NCI-H1436 treated with DMSO at 0.1 percent for 48 hours (cell line): ENCODE data around the gene SNW1.
"Not testable (repeated sequence)": the region's sequence is repeated elsewhere in the genome, so short reads cannot be mapped to it uniquely, and the experiment has no call there.

Experiments
- DNase-seq: peaks from one replicate; lab custom pipeline; 2025; lab: John Stamatoyannopoulos, UW

SNW1 gene

DNA sequence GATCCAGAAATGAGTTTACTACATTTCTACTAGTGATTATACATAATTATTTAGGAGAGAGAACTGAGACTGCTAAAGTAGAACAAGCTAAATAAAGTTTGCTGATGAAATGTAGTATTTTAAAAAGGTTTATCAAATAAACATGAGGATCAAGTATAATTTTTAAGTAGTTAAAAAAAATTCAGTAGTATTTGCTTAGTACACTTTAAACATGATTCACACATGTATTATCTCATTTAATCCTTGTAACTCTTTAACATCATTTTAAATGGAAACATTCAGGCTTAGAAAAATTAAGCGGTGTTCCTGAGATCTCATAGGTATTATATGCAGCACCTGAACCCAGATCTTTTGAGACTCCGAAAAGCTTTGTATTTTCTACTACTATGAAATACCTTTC is 8.7 kb downstream of the SNW1 start:
- DNase-seq, result no peak

DNA sequence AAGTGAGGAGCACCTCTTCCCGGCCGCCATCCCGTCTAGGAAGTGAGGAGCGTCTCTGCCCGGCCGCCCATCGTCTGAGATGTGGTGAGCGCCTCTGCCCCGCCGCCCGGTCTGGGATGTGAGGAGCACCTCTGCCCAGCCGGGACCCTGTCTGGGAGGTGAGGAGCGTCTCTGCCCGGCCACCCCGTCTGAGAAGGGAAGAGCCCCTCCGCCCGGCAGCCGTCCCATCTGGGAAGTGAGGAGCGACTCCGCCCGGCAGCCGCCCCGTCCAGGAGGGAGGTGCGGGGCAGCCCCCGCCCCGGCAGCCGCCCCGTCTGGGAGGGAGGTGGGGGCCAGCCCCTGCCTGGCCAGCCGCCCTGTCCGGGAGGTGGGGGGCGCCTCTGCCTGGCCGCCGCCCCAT is 13.5 kb downstream of the SNW1 start:
- not testable (repeated sequence) for DNase-seq

DNA sequence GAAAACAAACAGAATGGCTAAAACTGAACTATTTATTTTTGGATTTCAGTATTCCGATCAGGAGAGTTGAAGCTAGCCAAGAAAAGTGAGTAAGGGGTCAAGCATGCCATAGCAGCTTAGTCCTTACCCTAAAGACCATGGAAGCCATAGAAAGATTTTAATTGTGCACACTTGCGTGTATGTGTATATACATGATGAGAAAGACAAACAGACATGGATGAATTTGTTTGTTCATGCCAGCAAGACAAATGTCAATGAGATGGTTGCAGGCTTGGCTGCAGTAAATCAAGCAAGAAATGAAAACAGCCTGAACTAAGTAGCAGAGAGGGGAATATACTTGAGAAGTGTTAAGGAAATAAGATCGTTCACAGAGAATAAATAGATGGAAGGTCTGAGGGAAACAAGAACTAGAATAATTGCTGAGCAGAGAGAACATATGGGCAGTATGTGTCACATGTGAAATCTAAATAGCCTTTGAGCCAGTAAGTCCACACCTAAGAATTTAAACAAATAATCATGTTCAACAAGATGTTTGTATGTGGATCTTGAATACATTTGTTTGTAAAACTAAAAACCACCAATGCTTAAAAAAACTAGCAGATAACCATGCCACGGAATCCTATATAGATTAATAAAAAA is 14.8 kb downstream of the SNW1 start:
- DNase-seq, result no peak

DNA sequence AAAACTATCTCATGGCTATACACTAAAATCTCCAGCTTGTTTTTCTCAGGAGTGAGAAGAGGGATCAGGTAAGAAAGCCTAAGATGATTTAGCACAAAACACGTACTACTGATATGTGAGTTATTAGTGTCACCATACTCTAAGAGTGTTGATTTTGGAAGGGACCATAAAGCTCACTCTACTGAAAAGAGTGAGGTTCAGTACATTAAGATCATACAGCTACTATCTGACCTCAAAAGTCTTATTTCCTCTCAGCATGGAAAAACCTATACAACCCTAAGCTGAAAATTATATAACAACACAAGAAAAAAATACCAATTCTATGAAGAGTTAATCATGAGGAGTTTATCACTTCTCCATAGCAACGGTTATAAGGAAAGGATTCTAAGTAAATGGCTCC is 19.5 kb downstream of the SNW1 start:
- DNase-seq, result no peak

DNA sequence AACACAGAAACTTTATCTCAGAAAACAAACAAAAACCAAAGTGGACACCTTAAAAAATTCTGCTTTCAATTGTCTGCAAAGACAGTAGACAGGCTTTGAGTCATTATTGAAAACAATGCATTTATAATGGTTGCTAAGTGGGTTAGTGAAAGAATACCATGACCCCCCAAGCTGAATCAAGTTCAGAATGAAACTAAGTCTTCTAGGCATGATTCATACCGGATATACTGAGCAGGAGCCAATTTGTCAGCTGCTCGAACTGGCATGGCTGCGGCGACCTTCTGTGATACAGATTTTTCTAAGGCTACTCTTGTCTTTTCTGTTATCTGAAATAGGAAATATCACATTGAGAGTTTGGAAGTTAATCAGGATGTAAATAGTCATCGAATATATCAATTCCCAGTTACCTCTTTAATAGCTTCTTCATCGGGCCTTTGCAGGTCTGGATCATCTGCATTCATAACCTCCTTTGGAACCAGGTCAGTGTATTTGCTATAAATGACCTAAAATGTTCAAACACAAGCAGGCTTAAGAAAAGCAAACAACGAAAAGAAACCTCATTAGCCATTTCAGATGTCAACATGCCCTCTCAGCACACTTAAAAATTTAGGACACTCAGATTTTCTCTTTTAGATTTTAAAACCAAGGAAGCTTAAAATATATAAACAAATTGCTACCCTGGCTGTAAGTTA is 22.3 kb downstream of the SNW1 start:
- no peak for DNase-seq

DNA sequence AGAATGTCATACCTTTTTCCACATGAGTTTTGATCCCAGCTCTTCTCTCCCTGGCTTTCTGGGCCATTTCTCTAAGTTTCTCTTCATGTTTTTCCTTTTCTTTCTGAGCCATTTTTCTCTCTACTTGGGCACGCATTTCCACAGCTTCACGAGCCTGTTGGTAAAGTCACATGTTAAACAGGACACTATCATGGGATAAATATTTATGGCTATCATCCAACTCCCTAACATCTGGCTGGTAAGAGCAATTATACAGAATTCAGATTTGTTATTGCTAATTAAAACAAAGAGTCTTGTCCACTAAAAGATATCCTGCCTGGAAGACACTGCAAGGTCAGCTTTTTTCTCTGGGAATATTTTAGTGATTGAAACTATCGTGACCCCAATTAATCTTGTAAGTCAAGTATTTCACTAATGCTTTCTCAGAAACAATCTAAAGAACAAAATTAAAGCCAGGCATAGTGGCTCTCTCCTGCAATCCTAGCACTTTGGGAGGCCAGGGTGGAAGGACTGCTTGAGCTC is 29.9 kb downstream of the SNW1 start:
- no peak for DNase-seq

DNA sequence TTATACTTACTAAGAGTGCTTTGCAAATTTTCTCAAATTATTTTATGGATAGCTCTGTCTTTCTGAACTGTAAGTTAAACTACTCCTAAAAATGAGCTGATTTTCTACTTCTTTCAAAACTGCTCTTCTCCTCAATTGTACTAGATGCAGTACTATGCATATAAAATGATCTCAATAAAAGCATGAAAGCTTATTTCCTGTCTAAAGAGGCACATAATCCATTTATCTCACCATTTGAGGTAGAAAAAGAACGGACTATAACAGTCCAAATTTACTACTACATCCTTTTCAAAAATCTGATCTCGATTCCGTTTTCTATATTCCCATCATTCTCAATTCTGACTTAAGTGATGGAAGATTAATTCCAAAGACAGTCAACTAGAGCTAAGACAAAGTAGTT is 38.7 kb downstream of the SNW1 start:
- no peak for DNase-seq

DNA sequence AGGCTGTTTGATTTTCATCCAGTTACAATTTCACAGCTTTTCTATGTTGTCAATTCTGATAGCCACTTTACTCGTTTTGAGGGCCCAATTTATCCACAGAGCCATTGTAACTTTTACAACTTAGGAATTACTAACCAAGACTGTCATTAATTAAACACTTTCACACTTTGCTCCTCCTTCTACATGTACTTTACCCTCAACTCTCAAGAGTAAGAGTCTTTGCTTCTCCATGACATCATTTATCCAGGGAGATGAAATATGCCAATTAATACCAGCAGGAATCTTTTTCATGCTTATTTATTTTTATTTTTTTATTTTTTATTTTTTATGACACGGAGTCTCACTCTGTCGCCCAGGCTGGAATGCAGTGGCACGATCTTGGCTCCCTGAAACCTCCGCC is 39.5 kb downstream of the SNW1 start:
- DNase-seq, result no peak

DNA sequence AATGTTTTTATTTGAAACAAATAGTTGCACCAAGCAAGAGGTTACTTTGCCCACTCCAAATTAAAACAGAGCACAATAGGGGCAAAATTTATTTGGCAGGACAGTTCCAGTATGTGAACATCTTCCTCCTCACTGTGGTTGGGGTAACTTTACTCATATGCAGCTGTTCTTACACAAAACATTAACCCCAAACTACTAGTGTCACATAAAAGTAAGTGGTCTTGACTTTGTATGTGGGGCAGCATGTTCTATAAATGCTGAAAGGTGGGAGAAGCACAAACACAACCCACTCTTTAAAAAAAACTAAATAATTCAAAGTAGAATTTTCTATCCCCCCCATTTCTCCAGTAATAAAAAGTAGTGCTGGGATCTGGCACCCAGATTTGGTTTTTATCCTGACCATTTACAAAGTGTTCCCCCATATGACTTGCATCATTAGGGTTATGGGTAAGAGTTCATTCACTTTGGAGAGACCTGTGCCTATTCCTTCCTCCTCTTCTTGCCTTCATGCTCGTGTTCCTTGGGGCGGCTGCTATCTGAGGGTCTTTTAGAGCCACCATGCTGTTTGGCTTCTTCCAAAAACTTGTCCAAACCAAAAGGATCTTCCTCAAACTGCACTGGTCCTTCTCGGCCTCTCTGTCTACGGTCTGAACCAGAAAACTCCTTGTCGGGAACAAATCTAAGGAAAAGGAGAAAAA is 43.2 kb downstream of the SNW1 start:
- DNase-seq, result no peak

DNA sequence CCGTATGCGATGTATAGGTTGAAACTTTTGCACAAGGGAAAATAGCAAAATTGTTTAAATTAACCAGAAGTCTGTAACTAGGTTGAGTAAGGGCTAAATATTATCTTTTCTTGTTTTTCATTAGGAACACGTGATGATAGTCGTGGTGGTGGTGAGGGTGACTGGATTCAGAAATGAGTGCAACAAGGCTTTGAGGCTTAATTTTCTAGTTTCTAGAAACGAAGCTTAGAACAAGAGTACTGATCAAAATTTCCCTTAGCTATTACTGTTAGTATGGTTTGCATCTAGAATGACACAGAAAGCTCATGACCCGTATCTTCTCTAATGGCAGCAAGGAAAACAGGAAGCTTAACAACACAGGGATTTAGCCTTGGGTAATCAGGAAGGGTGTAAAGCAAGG is 46.0 kb downstream of the SNW1 start:
- no peak for DNase-seq

DNA sequence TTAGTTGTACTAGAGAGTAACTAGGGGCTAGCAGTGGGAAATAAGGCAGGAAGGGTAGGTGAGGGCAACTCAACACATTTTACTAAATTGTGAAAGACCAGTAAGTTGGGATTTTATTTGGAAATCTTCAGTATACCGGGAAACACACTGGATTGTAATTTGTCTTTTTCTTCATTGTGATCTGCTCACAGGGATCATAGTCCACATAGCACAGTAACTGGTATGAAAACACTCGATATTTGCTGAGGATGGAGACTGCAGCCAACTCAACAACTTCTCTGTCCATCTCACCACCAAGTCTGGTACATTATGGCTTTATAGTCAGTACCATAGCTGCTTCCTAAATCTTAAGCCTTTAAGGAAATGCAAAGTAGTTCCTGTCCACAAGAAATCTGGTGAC is 50.6 kb downstream of the SNW1 start:
- no peak for DNase-seq

DNA sequence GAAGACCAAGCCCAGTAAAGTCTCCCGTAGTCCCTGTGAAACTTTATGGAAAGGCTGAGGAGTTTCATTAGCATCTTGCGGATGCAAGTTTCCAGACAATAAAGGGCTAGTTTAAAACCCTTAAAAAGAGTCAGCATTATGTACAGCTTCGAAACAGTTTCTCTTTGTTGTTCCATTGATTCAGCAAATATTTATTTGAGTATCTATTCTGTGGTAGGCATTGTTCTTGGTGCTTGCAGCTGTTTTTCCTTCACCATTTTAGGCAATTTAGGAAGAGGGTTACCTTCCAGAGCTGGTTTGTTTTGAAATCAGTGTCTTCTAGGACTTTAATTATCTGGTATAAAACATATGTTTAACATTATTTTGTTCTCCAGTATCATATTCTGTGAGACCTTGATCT is 51.5 kb downstream of the SNW1 start:
- no peak for DNase-seq

DNA sequence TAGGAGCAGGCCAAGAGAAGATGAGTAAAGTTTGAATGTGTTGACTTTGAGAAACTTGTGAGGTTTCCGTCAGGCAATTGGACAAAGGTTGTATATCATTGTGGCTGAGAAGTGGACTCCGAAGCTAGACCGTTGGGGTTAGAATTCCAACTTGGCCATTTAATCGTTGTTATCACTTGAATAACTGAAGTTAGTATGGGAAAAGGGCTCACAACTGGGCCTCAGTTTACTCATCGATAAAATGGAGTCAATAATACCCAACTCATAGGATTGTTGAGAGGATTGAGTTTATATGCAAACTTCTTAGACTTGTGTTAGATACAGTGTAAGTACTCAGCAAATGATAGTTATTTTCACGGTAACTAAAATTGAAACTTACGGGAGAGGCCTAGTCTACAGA is 52.2 kb downstream of the SNW1 start:
- no peak for DNase-seq

DNA sequence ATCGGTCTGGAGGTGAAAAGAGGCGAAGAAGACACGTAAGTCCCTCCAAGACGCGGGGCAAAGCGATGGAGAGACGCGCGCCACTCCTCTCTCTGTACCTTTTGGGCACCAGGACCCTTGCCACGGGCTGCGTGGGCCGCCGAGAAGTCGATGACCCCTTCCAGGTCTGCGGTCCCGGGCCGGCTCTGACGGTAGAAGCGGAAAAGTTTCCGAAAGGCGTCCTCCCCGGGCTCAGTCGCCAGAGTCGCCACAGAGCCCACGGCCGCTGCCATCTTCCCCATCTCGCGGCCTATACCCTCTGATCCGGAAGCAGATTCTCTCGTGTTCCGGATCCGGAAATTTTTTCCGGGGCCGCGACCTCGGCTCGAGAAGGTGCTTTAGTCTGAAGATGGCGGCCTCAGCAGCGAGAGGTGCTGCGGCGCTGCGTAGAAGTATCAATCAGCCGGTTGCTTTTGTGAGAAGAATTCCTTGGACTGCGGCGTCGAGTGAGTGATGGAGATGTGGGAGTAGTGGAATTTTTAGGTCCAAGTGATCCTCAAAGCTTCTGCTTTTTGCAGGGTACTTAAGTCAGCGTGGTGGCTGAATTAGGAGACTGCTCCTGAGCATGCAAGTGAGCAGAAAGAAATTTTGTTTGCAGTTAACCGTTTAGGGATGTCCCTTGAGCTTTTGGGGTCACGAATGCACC is 53.1 kb downstream of the SNW1 start, which contains the start of the genes ALKBH1 and SLIRP:
Gene ALKBH1, minus strand, starts transcription at position 300 of the 685 bp plus-strand sequence. Its CDS starts 19 bp downstream, at position 281.
Gene SLIRP, plus strand, starts transcription at position 380 of the 685 bp plus-strand sequence. Its CDS starts 9 bp downstream, at position 389.
- DNase-seq, result peak; percentile 11

DNA sequence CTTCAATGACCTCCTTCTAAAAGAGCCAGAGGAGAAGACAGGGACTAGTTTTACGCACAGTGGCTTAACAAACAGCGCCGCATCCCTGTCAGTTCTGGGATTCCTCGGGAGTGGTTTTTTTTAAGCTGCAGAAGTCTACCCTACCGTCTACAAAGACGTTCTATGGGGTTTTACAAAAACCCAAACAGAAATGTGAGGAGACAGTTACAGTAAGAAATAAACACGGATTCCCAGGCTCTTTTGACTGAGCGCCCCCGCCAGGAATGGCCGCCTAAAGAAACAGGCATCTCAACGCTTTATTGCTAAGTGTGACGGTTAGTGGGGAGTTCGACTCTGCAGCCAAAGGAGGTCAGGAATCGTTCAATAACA is 53.6 kb downstream of the SNW1 start:
- no peak for DNase-seq

DNA sequence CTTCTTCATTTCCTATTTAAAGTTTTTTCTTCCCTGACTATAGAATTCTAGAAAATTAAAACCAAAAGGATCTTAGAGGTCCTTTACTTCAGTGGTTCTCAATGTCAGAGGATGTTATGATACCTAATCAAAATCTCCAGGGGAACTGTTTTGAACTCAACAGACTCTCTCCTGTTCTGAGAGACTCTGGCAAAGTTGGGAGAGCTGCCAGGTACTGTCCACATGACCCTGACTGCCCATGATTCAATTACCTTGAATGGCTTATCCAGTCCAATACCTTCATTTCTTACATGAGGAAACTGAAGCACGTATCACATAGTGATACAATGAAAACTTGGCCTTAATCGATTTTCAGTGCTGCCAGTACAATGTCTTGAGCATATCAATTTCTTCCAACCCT is 69.7 kb downstream of the SNW1 start:
- no peak for DNase-seq

DNA sequence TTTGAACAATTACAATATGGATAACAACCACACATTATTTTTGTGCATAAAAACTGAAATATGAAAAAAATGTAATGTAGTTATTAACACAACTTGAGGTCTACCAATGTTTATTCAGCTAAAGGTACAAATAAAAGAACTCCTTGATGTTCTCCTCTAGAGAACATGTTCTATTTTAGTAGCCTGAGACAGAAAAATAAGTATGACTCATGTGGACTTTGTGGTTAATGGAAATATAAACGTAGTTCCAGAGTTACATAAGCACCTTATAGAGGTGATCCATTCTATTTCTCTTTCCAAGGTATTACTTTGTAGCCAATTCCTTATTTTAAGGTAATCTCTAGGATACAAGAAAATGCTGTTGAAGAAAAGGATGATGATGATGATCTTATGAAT is 78.8 kb downstream of the SNW1 start:
- DNase-seq, result no peak

DNA sequence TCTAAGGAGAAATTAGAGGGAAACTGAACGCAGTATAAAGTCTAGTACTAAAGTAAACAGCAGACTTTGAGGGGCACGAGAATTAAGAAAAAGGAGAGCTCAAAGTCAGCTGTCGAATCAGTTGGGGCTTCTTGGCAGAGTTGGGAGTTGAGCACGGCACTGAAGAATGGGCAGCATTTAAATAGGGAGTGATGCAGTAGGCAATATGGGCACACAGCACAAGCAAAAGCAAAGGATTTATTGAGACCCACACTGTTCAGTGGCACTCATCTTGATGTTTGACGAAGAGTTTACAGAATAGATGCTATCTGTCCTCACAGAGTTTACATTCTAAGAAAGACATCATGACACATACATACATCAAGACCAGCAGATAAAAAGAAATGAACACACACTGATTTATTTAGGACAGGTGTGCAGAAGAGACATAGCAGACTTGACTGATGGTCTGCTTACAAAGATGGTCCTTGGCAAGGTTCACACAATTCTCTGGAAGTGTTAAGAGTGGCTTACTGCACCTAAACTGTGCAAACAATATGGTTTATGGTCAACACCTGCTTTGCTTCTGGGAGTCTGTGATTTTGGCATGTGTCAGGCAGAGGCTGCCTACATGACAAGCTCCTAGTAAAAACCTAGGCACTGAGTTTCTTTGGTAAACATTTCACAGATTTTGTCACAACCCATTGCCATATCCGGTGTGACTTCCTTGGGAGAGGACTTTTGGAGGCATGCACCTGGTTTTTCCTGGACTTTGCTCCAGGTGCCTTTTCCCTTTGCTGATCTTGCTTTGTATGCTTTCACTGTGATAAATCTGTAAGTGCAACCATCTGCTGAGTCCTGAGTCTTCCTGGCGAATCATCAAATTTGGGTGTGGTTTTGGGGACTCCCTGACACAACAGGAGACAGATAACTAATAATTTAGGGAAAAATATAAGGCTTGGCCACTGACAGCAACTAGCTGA is 79.5 kb downstream of the SNW1 start:
- DNase-seq, result no peak

DNA sequence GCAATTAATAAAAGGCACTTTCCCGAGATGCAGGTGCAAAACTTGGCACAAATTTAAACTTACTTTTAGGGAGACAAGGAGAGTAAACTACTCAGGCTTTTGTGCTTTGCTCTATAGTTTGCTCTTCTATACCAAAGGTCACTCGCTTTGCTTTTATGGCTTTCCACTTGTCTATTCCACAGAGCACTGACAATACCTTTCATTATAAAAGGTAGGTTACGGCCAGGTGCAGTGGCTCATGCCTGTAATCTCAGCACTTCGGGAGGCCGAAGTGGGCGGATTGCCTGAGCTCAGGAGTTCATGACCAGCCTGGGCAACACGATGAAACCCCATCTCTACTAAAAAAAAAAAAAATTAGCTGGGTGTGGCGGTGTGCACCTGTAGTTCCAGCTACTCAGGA is 86.0 kb downstream of the SNW1 start:
- DNase-seq, result no peak

DNA sequence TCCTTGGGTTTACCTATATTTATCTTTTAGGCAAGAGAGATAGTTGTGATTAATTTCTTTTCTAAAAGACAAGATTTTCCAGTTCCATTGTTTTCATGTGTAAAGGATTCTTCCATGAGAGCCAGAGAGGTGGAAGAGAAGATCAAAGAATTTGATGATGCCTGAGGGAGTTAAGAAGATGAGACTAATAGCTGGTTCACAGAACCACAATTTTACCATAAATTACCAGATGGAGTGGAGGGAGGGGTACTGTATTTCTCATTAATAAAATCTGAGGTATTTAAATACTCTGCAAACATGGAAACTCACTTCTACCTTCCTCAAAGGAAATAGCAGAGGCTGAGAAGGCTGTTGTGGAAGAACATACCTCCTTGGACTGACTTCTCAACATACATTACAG is 87.8 kb downstream of the SNW1 start:
- no peak for DNase-seq
